Spleen (tissue), 13 donors: Measurements from ENCODE around the gene DIDO1. TPM values are rescaled to one million over a fixed set of nuclear protein-coding genes. Genes with fewer than 3 reads are reported as not detected.

ENCODE experiments used
- DNase-seq: peaks from one replicate; pipeline ENCODE4 v3.0.0-alpha.2; 2020
- H3K27ac ChIP-seq, 8 donors: fragments of 200-600 bp; sonication (generic) in 7 of 8; 1 replicate in 4 of 8; 2 replicates in 4 of 8; pipeline versions ENCODE4 v1.5.0 to v1.8.0; 2016 to 2021; ENCODE audit warnings: inconsistent platforms in 4 of 8, mild to moderate bottlenecking in 4 of 8, moderate library complexity in 1 of 8
- H3K27me3 ChIP-seq, 7 donors: fragments of 200-600 bp; sonication (generic) in 6 of 7; replicated peaks in 1 of 7; 1 replicate in 4 of 7; 2 replicates in 3 of 7; pipeline versions ENCODE4 v1.5.0 to v1.8.0; 2016 to 2021; ENCODE audit warnings: inconsistent platforms in 3 of 7, mild to moderate bottlenecking in 1 of 7
- H3K36me3 ChIP-seq, 6 donors: fragments of 200-600 bp; sonication (generic) in 5 of 6; 1 replicate in 4 of 6; 2 replicates in 2 of 6; pipeline versions ENCODE4 v1.5.0 to v1.8.0; 2016 to 2021; ENCODE audit warnings: inconsistent platforms in 2 of 6
- H3K4me1 ChIP-seq, 6 donors: fragments of 200-600 bp; sonication (generic) in 5 of 6; 1 replicate in 3 of 6; 2 replicates in 3 of 6; pipeline versions ENCODE4 v1.5.0 to v1.8.0; 2016 to 2021; ENCODE audit warnings: inconsistent platforms in 3 of 6
- H3K4me3 ChIP-seq, 8 donors: fragments of 200-600 bp; sonication (generic) in 7 of 8; 1 replicate in 4 of 8; 2 replicates in 4 of 8; pipeline versions ENCODE4 v1.5.0 to v1.8.0; 2016 to 2021; ENCODE audit warnings: inconsistent platforms in 4 of 8, mild to moderate bottlenecking in 4 of 8, moderate library complexity in 2 of 8
- H3K9me3 ChIP-seq, 8 donors: fragments of 200-600 bp; sonication (generic) in 7 of 8; 1 replicate in 4 of 8; 2 replicates in 4 of 8; pipeline versions ENCODE4 v1.5.0 to v1.8.0; 2016 to 2021; ENCODE audit warnings: inconsistent platforms in 4 of 8
- CTCF ChIP-seq, 11 experiments: fragments of 200-600 bp in 7 of 11; fragments of 450-650 bp in 4 of 11; sonication (generic) in 4 of 11; IDR thresholded peaks in 8 of 11; conservative IDR thresholded peaks in 3 of 11; 1 replicate in 7 of 11; 2 replicates in 4 of 11; pipeline versions ENCODE4 v1.4.0 to v1.8.0; 2016 to 2021; ENCODE audit warnings: antibody characterized with exemption in 11 of 11, inconsistent platforms in 4 of 11, mild to moderate bottlenecking in 1 of 11
- POLR2A ChIP-seq, 3 donors: fragments of 450-650 bp; IDR thresholded peaks; one replicate each; pipeline ENCODE4 v1.5.1; 2017; ENCODE audit warnings: antibody characterized with exemption in 3 of 3, mild to moderate bottlenecking in 1 of 3
- POLR2AphosphoS5 ChIP-seq, 3 donors: sonication (generic); formaldehyde crosslinking; IDR thresholded peaks; one replicate each; pipeline ENCODE4 v1.5.1; 2017; ENCODE audit warnings: antibody characterized with exemption in 3 of 3
- WGBS, 5 donors: extraction: QIAGEN DNeasy Blood & Tissue Kit in 3 of 5; methylation state at CpG; one replicate each; pipeline versions ENCODE4 v1.1.5 to v1.1.7; 2013 to 2018; 5-methylcytosine and 5-hydroxymethylcytosine counted together
- intact Hi-C: fragments of 100-400 bp; cut with DNase I; formaldehyde crosslinking; loops from one replicate; pipeline ENCODE4 v1.15.0; 2023; ENCODE audit warnings: low total_unique reads
- long read RNA-seq, 2 donors: transcript quantifications; one replicate each; lab custom pipeline, GENCODE V29; 2026
- polyA plus RNA-seq, 3 donors: library from polyadenylated mRNA; stranded (reverse); fragments of 200-250 nt; gene quantifications; one replicate each; pipeline ENCODE4 v1.2.1, GENCODE V29; 2013
- total RNA-seq, 7 donors: library from RNA; depleted of rRNA in 3 of 7; stranded (reverse); fragments of >200 nt in 3 of 7; fragmentation: NEBNext Ultra II Directional in 4 of 7; extraction: Animal tissue kit (Norgen Biotek cat#: 25700) in 4 of 7; gene quantifications; one replicate each; pipeline versions ENCODE4 v1.1.0 to v1.2.1, GENCODE V29; 2016 to 2021
- donor health status: healthy with polysubstance abuse.
- donor health status: DM: no; HTN: no; CAD: no; lungs with moderate emphysema.
- donor health status: DM: no; HTN: no; CAD: no.
- donor health status: Bipolar disorder and iron deficiency.
- donor health status: healthy.
- donor health status: DM: no; HTN: no; CAD: no.
- donor health status: DM: yes; HTN: yes; CAD: no.

DIDO1 gene
- total RNA-seq: 10 to 100 TPM; 61.2 to 79.6 (median 76.0) TPM
- 10 to 100 TPM; 17.4 to 23.2 (median 17.8) TPM for polyA plus RNA-seq
- long read RNA-seq, donor 1, partial matches to known transcripts: 0 of 4 reads
- long read RNA-seq, donor 1, other reads (novel, unspliced or antisense): 0 of 4 reads
- long read RNA-seq, donor 2, partial matches to known transcripts: 0 of 4 reads
- long read RNA-seq, donor 2, other reads (novel, unspliced or antisense): 0 of 4 reads

- WGBS, 5 donors: 2 to 5% (median 3%) methylated on average over 31 to 92 of the region's 92 CpGs
- H3K9me3 ChIP-seq: no peaks in the 10 kb centered on the region
- DNase-seq: peak; percentile 99
- peaks cover 68 to 93% (median 82%) of the 10 kb centered on the region in 6 donors for H3K4me1 ChIP-seq
- H3K36me3 ChIP-seq: no peaks in the 10 kb centered on the region
- TF ChIP-seq POLR2AphosphoS5 (IDR thresholded peaks at IDR 0.05) (peak; percentile 87 to 92 (median 90)), POLR2A (IDR thresholded peaks at IDR 0.05) (peak in 1 of 3 donors; percentile 10), CTCF (IDR thresholded peaks at IDR 0.05 in 8 of 11, conservative IDR thresholded peaks at IDR 0.05 in 3 of 11) (peak; percentile 46 to 98 (median 88))
- intact Hi-C loops: no loop called here
- H3K27me3 ChIP-seq: no peaks in the 10 kb centered on the region
- peak within 1 kb of the TSS; percentile 95 to 100 (median 98) for H3K27ac ChIP-seq
- H3K4me3 ChIP-seq: peak within 1 kb of the TSS; percentile 83 to 99 (median 92)
Observed at GRCh38 chr20:62926229-62927127, at the start of gene DIDO1. Gene DIDO1, minus strand, starts transcription at chr20:62926505.

- Histone ChIP-seq H3K27ac (no peak overlapping the region), H3K36me3 (no peaks in the 10 kb centered on the region), H3K4me1 (peaks cover 5 to 50% (median 32%) of the 10 kb centered on the region in 6 donors), H3K9me3 (no peaks in the 10 kb centered on the region), H3K4me3 (no peak overlapping the region), H3K27me3 (peaks cover 0 to 96% (median 90%) of the 10 kb centered on the region in 7 donors)
- TF ChIP-seq CTCF (IDR thresholded peaks at IDR 0.05 in 8 of 11, conservative IDR thresholded peaks at IDR 0.05 in 3 of 11) (no peak), POLR2A (IDR thresholded peaks at IDR 0.05) (no peak), POLR2AphosphoS5 (IDR thresholded peaks at IDR 0.05) (no peak)
- intact Hi-C loops: no loop called here
- WGBS, 5 donors: 61 to 76% (median 71%) methylated on average over 9 to 10 of the region's 10 CpGs
- no peak for DNase-seq
Observed at GRCh38 chr20:62975251-62975760, 49.0 kb upstream of the DIDO1 start.

- H3K36me3 ChIP-seq: no peaks in the 10 kb centered on the region
- H3K27me3 ChIP-seq: peaks cover 0 to 85% (median 71%) of the 10 kb centered on the region in 7 donors
- WGBS, 5 donors: 15 to 24% (median 22%) methylated on average over 34 to 48 of the region's 48 CpGs
- peaks cover 5 to 30% (median 24%) of the 10 kb centered on the region in 6 donors for H3K4me1 ChIP-seq
- no peaks in the 10 kb centered on the region for H3K9me3 ChIP-seq
- H3K27ac ChIP-seq: no peak overlapping the region
- no peak for DNase-seq
- intact Hi-C loops: loop anchor here (2.0 kb wide), 1 partner anchor 36 kb away; no protein-coding TSS in a partner anchor
- TF ChIP-seq POLR2A (IDR thresholded peaks at IDR 0.05) (no peak), POLR2AphosphoS5 (IDR thresholded peaks at IDR 0.05) (no peak), CTCF (IDR thresholded peaks at IDR 0.05 in 8 of 11, conservative IDR thresholded peaks at IDR 0.05 in 3 of 11) (no peak)
- H3K4me3 ChIP-seq: peak overlapping the region in 6 of 8 donors; percentile 16 to 62 (median 24)
Observed at GRCh38 chr20:62972845-62973745, 46.8 kb upstream of the DIDO1 start.
